Choroid plexus epithelial cell (primary cell): Measurements from ENCODE around the gene TRMT1.

Source experiments
- DNase-seq: peaks from one replicate; pipeline ENCODE4 v3.0.0-alpha.2; 2010; ENCODE audit warnings: low read depth
- H3K4me3 ChIP-seq: 2 replicates; pipeline ENCODE4 v1.5.1; 2011; ENCODE audit warnings: low read depth, mild to moderate bottlenecking, control low read depth, low read length, moderate library complexity
- CTCF ChIP-seq: conservative IDR thresholded peaks from 2 replicates; pipeline ENCODE4 v1.5.1; 2011; ENCODE audit warnings: low read depth, mild to moderate bottlenecking, control low read depth, inconsistent platforms, low read length, moderate library complexity

TRMT1 gene

DNA sequence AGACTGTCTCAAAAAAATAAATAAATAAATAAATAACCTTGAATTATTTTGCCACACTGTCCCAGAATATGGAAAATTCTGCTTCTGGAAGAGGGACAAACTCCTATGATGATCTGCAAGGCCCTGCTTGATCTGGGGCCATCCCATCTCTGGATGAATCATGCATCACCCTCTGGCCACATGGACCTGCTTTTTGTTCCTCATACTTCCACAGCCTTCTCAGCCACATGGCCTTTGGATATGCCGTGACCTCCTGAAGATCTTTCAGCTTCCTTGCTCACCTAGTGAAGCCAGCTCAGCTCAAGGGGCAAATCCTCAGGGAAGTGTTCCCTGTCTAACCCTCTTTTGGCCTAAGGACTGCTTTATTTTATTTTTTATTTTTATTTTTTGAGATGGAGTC lies 44.0 kb upstream of the TRMT1 start:
- no peak for TF ChIP-seq CTCF
- no peak for DNase-seq
- no peak overlapping the region for H3K4me3 ChIP-seq

DNA sequence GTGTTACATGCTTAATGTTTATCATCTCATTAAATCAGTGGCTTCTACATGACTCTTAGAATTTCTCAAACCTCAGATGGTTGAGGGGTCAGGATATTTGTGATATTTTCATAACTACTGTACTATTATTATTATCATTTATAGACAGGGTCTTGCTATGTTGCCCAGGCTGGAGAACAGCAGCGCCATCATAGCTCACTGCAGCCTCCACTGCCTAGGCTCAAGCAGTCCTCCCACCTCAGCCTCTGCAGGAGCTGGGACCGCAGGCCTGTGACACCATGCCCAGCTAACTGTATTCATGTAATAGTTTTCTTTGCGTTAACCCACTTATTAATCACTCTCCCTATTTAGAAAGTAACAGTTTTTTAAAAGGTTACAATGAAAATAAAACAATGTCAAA lies 43.2 kb upstream of the TRMT1 start:
- no peak overlapping the region for H3K4me3 ChIP-seq
- TF ChIP-seq CTCF = no peak
- DNase-seq = no peak

DNA sequence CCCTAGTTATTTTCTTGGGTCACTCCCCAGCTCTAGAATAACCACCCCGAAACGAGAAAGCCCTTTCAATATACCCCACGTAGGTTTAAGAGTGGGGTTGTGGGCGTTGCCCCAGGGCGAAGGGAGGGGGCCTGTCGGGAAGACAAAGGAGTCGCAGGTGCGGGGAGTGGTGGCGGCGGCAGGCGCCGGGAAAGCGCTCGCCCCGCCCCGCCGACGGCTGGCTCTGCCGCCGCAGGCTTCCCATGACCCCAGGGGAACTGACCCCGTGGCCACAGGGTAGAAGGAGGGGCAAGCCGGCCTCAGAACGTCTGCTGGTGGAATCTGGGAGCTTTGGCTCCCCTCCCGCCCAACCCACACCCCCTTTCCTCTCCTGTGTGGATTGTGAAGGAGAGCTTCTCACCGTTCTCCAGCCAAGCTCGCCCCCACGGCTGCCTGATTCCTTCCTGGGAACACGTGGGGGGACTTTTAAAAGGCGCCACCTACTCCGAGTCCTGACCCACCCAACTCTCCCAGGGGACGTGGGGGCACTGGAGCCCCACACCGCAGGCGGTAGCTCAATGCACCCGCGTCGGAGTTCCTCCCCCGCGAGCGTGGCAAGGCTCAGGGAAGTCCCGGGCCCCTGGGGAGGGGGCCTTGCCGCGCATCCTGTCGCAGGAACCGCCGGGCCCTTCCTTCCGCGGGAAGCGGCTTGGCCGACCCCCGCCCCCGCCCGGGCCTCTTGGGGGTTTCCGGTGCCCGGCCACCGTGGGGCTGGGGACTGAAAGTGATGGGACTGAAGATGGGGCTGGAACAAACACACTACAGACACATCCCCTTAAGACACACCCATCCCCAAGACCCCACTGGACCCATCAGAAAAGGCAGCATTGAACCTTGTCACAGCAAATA lies 39.2 kb upstream of the TRMT1 start:
- peak overlapping the region; percentile 91 for H3K4me3 ChIP-seq
- DNase-seq = peak; percentile 80
- no peak for TF ChIP-seq CTCF

DNA sequence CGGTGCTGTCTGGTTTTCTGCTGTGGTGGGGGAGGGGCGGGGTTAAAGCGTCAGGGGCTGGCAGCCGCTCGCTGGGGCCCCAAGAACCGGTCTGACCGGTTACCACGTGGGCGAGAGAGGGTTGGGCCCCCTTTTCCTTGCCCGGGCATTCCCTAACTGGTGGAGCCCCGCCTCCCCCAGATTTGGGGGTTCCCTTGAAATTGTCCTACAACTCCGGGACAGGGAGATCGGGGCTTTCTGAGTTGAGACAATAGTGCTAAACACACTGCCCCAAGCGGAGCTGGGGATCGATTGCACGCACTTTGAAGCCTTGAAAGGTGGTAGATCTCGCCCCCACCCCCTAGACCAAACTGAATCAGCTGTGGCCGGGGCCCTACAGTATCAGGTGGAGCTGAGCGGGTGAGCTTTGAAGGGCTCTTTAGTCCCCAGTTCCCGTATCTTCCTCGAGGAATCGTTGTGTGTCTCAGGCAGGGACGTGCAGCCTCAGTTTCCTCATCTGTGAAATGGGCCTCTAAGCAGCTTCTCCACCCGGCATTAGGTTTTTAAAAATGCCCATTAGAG lies 38.5 kb upstream of the TRMT1 start:
- DNase-seq = peak; percentile 71
- H3K4me3 ChIP-seq = peak overlapping the region; percentile 91
- TF ChIP-seq CTCF = peak; percentile 49

DNA sequence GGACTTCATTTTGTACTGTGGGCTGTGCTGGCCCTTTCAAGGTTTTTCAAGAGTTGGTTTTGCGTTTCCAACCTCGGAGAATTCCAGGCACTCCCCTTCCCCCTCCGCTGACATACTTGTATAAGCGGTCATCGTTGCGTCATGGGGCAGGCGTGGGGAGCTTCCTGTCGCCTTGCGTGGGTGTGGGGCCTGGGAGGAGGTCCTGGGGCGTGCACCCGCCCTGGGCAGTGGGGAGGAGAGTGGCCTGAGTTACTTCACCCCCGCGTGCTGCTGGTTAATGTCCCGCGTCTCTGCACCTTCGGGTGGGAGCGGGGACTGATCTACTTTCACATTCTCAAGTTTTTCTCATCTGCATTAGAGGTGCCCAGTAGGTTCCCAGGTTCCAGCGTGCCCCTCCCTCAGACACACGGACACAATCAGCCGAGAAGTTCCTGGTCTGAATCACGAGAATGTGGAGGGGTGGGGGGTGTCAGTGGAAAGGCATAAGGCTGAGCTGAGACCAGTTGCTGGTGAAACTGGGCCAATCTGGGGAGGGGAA lies 37.8 kb upstream of the TRMT1 start:
- peak overlapping the region; percentile 91 for H3K4me3 ChIP-seq
- peak; percentile 93 for DNase-seq
- TF ChIP-seq CTCF = no peak

DNA sequence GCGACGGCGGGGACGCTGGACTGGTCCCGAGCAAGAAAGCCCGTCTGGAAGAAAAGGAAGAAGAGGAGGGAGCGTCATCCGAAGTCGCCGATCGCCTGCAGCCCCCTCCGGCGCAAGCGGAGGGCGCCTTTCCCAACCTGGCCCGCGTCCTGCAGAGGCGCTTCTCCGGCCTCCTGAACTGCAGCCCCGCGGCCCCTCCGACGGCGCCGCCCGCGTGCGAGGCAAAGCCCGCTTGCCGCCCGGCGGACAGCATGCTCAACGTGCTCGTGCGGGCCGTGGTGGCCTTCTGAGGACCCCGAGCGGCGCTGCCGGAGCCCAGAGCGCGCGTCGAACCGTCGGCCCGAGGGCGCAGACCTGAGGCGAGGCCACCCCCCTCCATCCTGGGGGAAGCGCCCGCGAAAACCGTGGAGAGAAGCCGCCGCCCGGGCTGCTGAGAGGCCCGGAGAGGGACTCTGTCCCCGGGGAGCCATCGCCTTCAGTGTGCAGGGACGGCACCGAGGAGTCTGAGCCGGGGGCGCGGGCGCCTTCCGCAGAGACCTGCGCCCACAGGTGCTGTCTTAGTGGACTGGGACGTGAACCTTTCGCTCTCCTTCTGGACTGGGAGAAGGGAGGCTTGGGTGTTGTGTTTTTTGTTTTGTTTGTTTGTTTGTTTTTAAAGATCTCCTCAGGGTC lies 37.2 kb upstream of the TRMT1 start:
- H3K4me3 ChIP-seq = peak overlapping the region; percentile 91
- DNase-seq = peak; percentile 70
- TF ChIP-seq CTCF = peak; percentile 1
